Activated T-cell treated with anti-CD3 and anti-CD28 coated beads, Interleukin-2, amount 50 U/mL, for 24 hours (primary cell): ENCODE results near the gene CYRIA.
A peak's percentile ranks its signal among the peaks of the same experiment; 100 is the strongest.

Experiments
- DNase-seq: peaks from one replicate; pipeline ENCODE4 v3.0.0-alpha.2; 2020
- H3K27ac Mint-ChIP-seq: 2 replicates; pipeline ENCODE4 v1.8.0; 2020; ENCODE audit warnings: mild to moderate bottlenecking, mixed read lengths
- H3K27me3 Mint-ChIP-seq: 2 replicates; pipeline ENCODE4 v1.8.0; 2020; ENCODE audit warnings: mixed read lengths
- H3K36me3 Mint-ChIP-seq: 2 replicates; pipeline ENCODE4 v1.8.0; 2020; ENCODE audit warnings: low read depth, mixed read lengths
- H3K4me1 Mint-ChIP-seq: 2 replicates; pipeline ENCODE4 v1.8.0; 2020; ENCODE audit warnings: low read depth, mixed read lengths
- H3K4me3 Mint-ChIP-seq: 2 replicates; pipeline ENCODE4 v1.8.0; 2020; ENCODE audit warnings: mild to moderate bottlenecking, moderate library complexity, mixed read lengths
- H3K9me3 Mint-ChIP-seq: 2 replicates; pipeline ENCODE4 v1.8.0; 2020; ENCODE audit warnings: mixed read lengths

CYRIA gene

GRCh38 chr2:16650287-16651249 is 15.1 kb downstream of the CYRIA start:
- Mint-ChIP-seq H3K36me3 (no peaks in the 10 kb centered on the region), H3K9me3 (no peaks in the 10 kb centered on the region), H3K27me3 (no peaks in the 10 kb centered on the region), H3K4me3 (no peak overlapping the region), H3K4me1 (peaks cover 15% of the 10 kb centered on the region), H3K27ac (peak overlapping the region; percentile 14)
- no peak for DNase-seq

DNA sequence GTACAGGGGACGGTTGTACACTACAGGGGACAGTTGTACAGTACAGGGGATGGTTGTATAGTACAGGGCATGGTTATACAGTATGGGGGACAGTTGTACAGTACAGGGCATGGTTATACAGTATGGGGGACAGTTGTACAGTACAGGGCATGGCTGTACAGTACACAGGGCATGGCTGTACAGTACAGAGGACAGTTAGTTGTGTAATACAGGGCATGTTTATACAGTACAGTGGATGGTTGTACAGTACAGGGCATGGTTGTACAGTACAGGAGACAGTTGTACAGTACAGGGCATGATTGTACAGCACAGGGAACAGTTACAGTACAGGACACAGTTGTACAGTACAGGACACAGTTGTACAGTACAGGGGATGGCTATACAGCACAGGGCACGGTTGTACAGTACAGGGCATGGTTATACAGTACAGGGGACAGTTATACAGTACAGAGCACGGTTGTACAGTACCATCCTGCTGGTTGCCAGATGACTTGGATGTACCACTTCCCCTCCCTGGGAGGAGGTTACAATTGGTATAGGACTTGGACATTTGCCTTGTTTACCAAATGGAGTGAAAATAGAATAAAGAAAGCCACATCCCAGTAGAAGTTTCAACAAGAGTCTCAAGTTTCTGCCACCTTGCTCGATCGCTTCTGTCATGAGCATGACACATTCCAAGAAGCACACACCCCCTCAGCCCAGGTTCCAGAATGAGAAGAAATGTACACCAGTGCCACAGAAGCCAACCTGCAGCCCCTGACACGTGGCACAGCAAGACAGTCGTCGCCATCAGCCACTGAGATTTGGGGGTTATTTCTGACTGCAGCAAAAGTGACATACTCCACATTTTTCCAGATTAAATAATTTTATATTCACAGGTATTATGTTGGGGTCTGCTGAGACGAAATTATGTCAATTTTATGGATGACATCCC is 16.0 kb downstream of the CYRIA start:
- no peak overlapping the region for H3K27ac Mint-ChIP-seq

GRCh38 chr2:16647992-16648617 is 17.5 kb downstream of the CYRIA start:
- no peak overlapping the region for H3K27ac Mint-ChIP-seq
- H3K9me3 Mint-ChIP-seq, result no peaks in the 10 kb centered on the region
- H3K36me3 Mint-ChIP-seq, result no peaks in the 10 kb centered on the region
- H3K27me3 Mint-ChIP-seq, result no peaks in the 10 kb centered on the region
- H3K4me1 Mint-ChIP-seq, result peaks cover 15% of the 10 kb centered on the region
- no peak for DNase-seq
- H3K4me3 Mint-ChIP-seq, result no peak overlapping the region

More for the DNA sequence above, 16.0 kb downstream of the CYRIA start:
- Mint-ChIP-seq H3K9me3 (no peaks in the 10 kb centered on the region), H3K4me3 (no peak overlapping the region), H3K4me1 (peaks cover 15% of the 10 kb centered on the region), H3K36me3 (no peaks in the 10 kb centered on the region), H3K27me3 (no peaks in the 10 kb centered on the region)
- DNase-seq, result no peak

DNA sequence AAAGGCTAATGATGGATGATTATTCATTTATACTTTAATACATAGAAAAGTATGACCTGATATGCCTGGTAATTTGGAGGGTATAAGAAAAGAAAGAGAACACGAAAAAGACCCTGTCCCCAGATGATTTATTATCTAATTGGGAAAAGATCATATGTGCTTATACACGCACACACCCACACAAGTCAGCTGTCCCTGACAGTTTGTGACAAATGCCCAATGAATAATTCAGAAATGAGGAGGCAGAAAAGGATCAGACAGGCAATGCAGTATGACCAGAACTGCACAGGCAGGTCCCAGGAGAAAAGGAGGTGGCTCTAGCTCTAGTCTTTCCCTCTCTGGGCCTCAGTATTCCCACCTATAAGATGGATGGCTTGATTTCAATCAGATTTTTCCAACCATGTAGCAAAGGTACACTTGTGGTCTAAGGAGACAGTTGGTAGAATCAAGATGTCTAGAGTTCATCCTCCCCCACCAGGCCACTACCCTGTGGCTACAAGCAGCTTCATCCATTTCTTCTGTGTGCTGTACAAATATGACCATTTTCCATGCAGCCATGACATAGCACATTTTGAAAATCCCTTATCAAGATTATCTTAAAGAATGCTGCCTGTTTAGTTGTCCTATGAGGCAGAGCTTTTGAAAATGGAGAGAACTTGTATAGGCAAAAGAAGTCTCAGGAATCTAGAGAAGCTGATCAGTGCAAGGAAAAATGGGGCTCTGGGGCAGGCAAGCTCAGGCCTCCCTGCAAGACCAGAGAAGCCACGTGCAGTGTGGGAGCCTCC is 19.7 kb downstream of the CYRIA start:
- Mint-ChIP-seq H3K4me1 (peaks cover 13% of the 10 kb centered on the region), H3K27me3 (peaks cover 2% of the 10 kb centered on the region), H3K27ac (no peak overlapping the region), H3K9me3 (no peaks in the 10 kb centered on the region), H3K36me3 (no peaks in the 10 kb centered on the region), H3K4me3 (no peak overlapping the region)
- DNase-seq, result no peak

DNA sequence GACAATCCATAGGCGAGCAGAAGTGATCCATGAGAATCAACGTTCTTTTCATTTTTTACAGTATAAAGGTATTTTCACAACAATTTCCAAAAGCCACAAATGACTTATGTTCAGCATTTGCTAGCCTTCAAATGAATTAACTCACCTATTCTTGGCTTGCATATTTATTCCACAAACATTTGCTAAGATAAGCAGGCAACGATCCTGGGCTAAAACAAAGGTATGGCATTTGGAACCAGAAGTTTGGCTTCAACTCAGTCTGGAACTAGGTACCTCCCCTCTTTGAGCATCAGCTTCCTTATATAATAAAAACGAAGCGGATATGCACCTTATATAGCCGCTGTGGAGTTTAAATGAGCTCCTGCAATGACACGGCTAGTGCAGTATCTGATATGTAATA is 20.5 kb downstream of the CYRIA start:
- DNase-seq, result no peak
- Mint-ChIP-seq H3K27me3 (peaks cover 2% of the 10 kb centered on the region), H3K9me3 (no peaks in the 10 kb centered on the region), H3K4me1 (peaks cover 5% of the 10 kb centered on the region), H3K4me3 (no peak overlapping the region), H3K36me3 (no peaks in the 10 kb centered on the region), H3K27ac (no peak overlapping the region)

GRCh38 chr2:16644221-16644925 is 21.3 kb downstream of the CYRIA start:
- peaks cover under 1% of the 10 kb centered on the region for H3K4me1 Mint-ChIP-seq
- H3K4me3 Mint-ChIP-seq, result no peak overlapping the region

GRCh38 chr2:16643099-16643498 is 22.5 kb downstream of the CYRIA start:
- H3K9me3 Mint-ChIP-seq, result no peaks in the 10 kb centered on the region
- H3K4me3 Mint-ChIP-seq, result no peak overlapping the region
- H3K36me3 Mint-ChIP-seq, result no peaks in the 10 kb centered on the region
- H3K4me1 Mint-ChIP-seq, result peaks cover 12% of the 10 kb centered on the region
- no peak overlapping the region for H3K27ac Mint-ChIP-seq
- peaks cover 2% of the 10 kb centered on the region for H3K27me3 Mint-ChIP-seq
- no peak for DNase-seq

More at GRCh38 chr2:16644221-16644925, 21.3 kb downstream of the CYRIA start:
- Mint-ChIP-seq H3K27ac (no peak overlapping the region), H3K9me3 (no peaks in the 10 kb centered on the region), H3K27me3 (peaks cover 2% of the 10 kb centered on the region), H3K36me3 (no peaks in the 10 kb centered on the region)
- no peak for DNase-seq

GRCh38 chr2:16642088-16642487 is 23.5 kb downstream of the CYRIA start:
- no peak for DNase-seq

GRCh38 chr2:16641509-16641908 is 24.1 kb downstream of the CYRIA start:
- Mint-ChIP-seq H3K4me1 (peaks cover 16% of the 10 kb centered on the region), H3K9me3 (no peaks in the 10 kb centered on the region), H3K4me3 (no peak overlapping the region), H3K36me3 (no peaks in the 10 kb centered on the region), H3K27me3 (peaks cover 2% of the 10 kb centered on the region), H3K27ac (no peak overlapping the region)
- no peak for DNase-seq

More at GRCh38 chr2:16642088-16642487, 23.5 kb downstream of the CYRIA start:
- Mint-ChIP-seq H3K27ac (no peak overlapping the region), H3K4me1 (peaks cover 16% of the 10 kb centered on the region), H3K4me3 (no peak overlapping the region), H3K9me3 (no peaks in the 10 kb centered on the region), H3K36me3 (no peaks in the 10 kb centered on the region), H3K27me3 (peaks cover 2% of the 10 kb centered on the region)

DNA sequence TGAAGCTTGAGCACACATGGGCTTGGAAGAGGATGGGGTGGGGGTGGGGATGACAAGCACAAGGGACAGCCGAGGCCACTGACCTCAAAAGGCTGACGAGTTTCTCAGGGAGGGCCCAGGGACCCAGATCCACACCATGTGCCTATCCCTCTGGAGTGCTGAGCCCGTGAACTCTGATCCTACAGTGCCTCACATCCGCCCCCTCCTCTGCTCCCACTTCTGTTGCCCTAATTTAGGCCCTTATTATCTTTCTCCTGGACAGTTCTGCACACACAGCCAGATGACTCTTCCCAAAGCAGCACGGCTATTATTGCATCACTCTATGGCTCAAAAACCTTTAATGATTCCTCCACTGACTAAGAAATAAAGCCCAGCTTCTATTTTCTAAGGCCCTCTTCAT is 24.8 kb downstream of the CYRIA start:
- DNase-seq, result no peak
- Mint-ChIP-seq H3K4me1 (peaks cover 19% of the 10 kb centered on the region), H3K9me3 (no peaks in the 10 kb centered on the region), H3K27me3 (peaks cover 2% of the 10 kb centered on the region), H3K36me3 (no peaks in the 10 kb centered on the region), H3K27ac (no peak overlapping the region), H3K4me3 (no peak overlapping the region)

DNA sequence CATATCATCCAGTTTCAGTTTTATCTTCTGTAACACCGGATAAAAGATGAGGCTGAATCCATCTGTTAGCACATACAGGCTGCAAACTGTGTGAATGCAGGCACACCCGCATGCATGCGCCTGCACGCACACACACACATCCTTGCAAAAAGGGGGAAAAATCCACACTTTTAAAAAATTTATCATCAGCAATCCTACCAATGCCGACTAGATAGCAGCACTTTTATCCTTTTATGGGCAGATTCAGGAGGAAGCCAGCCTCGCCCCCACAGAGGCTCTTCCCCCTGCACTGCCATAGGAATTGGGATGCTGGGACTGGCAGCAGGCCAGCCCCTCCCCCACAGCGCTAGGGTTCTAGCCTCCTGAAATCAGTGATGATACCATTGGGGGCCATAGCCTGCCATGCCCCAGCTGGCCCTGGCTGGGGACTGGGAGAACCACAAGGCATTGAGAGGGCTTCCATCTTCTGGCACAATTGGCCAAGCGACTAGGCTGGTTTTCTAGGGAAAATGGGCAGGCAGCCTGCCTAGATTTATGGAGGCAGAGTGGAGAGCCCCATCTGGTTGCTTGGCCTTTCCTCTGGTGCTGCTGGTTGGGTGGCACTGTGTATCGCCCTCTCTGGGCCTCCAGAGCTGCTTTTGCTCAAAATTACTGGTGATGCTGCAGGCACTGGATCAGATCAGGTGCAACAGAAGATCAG is 25.5 kb downstream of the CYRIA start:
- Mint-ChIP-seq H3K27ac (no peak overlapping the region), H3K4me3 (no peak overlapping the region), H3K36me3 (no peaks in the 10 kb centered on the region), H3K27me3 (peaks cover 8% of the 10 kb centered on the region), H3K9me3 (no peaks in the 10 kb centered on the region), H3K4me1 (peaks cover 24% of the 10 kb centered on the region)
- no peak for DNase-seq

DNA sequence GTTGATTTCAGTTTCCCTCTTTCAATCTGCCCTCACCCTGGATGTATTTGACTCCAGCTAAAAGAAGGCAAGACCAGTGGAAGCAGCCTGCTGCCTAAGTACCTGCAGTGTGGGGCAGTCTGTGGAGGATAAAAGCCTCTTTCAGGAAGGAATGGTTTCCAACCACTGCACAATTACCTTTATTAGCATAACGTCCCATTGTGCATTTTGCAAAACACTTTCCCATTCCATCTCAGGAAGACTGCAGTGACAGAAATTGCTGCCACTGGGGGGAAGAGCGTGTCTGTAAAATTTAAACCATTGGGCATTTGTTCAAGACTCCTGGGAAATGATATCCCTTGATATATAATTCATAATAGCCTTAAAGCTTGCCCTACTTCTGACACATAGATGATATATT is 26.2 kb downstream of the CYRIA start:
- no peak overlapping the region for H3K27ac Mint-ChIP-seq

GRCh38 chr2:16638946-16639345 is 26.7 kb downstream of the CYRIA start:
- Mint-ChIP-seq H3K4me1 (peaks cover 24% of the 10 kb centered on the region), H3K9me3 (no peaks in the 10 kb centered on the region), H3K27me3 (peaks cover 18% of the 10 kb centered on the region), H3K4me3 (no peak overlapping the region), H3K36me3 (no peaks in the 10 kb centered on the region), H3K27ac (no peak overlapping the region)
- no peak for DNase-seq

More for the DNA sequence above, 26.2 kb downstream of the CYRIA start:
- Mint-ChIP-seq H3K4me1 (peaks cover 24% of the 10 kb centered on the region), H3K27me3 (peaks cover 13% of the 10 kb centered on the region), H3K4me3 (no peak overlapping the region), H3K36me3 (no peaks in the 10 kb centered on the region), H3K9me3 (no peaks in the 10 kb centered on the region)
- no peak for DNase-seq
